Jurkat, Clone E6-1 (cell line): Measurements from ENCODE around the gene SERINC3. TPM values are rescaled to one million over a fixed set of nuclear protein-coding genes. Genes with fewer than 3 reads are reported as not detected.
"Not testable (repeated sequence)": the region's sequence is repeated elsewhere in the genome, so short reads cannot be mapped to it uniquely, and the experiment has no call there.

Source experiments
- DNase-seq: peaks from one replicate; pipeline ENCODE4 v3.0.0-alpha.2; 2011; ENCODE audit warnings: low read depth, low spot score
- H3K4me3 ChIP-seq: 2 replicates; pipeline ENCODE4 v1.5.1; 2011; ENCODE audit warnings: mild to moderate bottlenecking, low read length, control low read depth, moderate library complexity
- polyA plus RNA-seq: library from polyadenylated mRNA; unstranded; fragments of >200 nt; gene quantifications from one replicate; pipeline ENCODE4 v1.2.1, GENCODE V29; 2012; ENCODE audit warnings: missing spikeins; ENCODE audit not compliant: insufficient read length, insufficient read depth

Gene SERINC3
- 49.0 TPM for polyA plus RNA-seq

DNA sequence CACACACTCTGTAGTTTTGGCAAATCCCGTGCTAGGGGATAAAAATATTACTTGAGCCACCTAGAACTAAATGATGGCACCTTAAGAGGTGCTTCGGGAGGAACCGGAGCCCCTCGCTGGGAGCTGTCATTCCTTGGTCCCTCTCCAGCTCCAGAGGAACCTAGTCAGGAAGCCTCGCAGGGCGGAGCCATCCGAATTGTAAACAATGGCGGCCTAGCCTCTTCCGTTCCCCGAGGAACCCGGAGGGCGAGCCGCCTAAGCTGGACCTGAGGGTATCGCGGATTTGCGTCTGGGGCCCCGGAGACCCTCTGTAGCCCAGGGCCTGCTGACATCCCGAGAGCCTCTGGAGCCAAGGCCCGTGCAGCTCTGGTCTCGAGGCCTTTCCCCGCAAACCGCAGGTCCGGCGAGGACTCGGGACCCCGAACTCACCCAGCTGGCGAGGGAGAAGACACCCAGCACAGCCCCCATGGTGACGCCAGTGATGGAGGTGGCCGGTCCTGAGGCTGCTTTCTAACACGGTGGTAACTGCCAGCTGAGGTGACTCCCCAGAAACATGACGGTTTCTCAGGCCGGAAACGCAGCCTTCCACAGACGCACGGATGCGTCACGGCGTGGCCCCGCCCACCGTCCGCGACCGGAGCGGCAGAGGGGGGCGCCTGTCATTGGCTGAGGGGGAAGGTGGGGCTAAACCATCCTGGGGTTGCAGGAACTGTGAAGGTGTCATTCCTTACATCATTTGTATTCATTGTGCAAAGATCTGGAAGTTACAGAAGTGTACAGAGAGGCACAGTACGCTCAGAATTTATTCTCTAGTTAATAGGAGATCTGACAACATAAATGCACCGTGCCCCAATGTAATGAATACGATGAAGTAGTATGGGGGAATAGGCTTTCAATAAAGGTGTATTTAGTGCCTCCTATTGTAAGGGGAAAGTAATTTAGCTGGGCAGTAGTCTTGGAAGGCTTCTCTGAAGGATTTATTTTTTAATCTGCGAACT lies at the start of gene SERINC3:
Gene SERINC3 (minus strand): TSS at position 587 of the 998 bp plus-strand sequence. CDS start 119 bp downstream, at position 468.
- H3K4me3 ChIP-seq: peak within 1 kb of the TSS; percentile 95
- peak; percentile 88 for DNase-seq

DNA sequence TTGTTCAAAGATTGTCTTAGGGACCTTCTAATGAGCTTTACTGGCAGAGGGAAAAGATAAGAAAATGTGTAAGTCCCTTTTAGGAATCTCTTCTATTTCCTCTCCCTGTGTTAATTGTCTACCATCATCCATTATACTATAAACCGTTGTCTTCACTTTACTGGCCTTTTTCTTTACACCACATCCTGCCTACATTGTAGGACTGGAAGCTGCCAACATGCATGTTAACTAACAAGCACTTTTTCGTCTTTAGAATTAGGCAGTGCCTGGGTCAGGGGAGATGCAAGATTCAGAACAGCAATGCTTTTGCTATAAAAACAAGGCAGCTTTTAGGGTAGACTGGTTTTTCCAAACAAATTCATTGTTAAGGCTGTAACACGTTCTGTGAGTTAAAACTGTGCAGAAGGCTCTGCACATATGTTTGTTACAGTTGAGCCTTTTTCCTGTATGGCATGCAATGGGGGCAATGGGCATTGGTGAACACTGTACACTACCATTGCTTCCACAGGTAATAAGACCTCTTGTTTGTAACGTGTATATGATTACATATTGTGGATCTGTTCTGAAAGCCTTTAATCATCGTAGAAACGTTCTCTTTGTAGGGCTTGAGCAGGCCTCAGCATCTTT lies 49.6 kb upstream of the SERINC3 start:
- H3K4me3 ChIP-seq: peak overlapping the region; percentile 32
- peak; percentile 90 for DNase-seq

DNA sequence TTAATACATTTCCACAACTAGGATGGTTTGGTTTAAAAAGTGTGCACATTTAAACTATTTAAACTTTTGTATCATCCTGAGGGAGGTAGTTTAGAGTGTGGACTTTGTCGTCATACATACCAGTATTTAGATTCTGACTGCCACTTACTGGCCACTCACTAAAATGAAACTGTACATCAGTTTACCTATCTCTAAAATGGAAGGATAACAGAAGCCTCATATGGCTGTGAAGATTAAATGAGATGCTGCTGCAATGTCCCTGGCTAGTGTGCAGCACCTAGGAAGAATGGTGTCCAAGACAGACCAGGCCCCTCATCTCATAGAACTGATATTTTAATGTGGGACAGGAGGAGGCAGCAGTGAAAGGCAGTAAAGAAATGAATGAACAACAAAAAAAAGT lies 48.5 kb upstream of the SERINC3 start:
- no peak overlapping the region for H3K4me3 ChIP-seq
- no peak for DNase-seq

DNA sequence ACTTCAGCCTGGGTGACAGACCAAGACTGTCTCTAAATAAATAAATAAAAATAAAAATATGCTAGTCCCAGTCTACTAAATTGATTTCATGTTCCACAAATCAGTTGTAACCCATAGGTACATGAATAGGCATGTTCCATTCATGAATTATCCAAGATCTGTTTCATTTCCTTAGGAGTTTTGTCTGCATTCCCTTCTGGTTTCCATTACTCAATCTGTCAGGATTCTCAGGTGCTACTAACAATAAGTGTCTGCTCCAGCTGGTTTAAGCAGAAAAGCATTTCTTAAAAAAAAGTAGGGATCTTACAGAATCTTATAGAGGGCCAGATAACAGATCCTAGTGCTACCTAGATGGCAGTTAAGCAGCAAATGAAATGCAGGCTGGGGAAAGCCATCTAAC lies 44.9 kb upstream of the SERINC3 start:
- DNase-seq: no peak
- no peak overlapping the region for H3K4me3 ChIP-seq

DNA sequence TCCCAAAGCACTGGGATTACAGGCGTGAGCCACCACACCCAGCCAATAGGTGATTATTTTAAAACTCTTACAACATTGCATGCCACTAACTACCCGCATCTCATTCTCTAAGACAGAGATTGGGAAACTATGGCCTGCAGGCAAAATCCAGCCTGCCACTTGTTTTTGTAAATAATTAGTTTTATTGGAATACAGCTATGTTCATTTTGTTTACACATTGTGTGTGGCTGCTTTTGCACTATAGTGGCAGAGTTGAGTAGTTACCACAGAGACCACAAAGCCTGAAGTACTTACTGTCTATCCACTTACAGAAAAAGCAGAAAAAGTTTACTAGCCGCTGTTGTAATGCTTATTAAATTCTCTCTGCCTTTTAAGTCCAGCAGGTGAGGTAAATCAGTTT lies 44.1 kb upstream of the SERINC3 start:
- DNase-seq: peak; percentile 42
- no peak overlapping the region for H3K4me3 ChIP-seq

DNA sequence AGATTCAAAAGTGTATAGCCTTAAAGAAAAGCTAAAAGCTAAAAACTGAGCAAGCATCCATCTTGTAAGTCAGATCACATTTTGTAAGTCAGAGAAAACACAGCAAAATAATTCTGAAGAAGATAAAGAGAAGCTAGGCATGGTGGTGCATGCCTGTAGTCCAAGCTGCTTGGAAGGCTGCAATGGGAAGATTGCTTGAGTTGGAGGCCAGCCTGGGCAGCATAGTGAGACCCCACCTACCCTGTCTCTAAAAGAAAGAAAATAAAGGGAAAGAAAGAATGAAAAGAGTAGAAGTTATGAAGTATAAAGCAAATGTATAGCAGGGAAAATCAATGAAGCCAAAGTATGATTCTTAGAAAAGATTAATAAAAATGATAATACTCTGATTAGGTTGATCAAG lies 40.0 kb upstream of the SERINC3 start:
- DNase-seq: no peak
- no peak overlapping the region for H3K4me3 ChIP-seq

DNA sequence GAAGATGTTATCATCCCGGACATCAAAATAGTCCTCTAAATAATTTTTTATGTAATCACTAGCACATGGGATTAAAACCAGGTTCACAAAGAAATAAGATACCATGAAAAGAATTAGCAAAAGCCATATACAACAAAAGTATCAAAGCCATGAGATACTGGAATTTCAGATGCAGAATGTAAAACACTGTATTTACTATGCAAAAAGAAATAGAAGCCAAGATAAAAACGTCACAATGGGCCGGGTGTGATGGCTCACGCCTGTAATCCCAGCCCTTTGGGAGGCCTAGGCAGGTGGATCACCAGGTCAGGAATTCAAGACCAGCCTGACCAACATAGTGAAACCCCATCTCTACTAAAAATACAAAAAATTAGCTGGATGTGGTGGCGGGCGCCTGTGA lies 38.9 kb upstream of the SERINC3 start:
- H3K4me3 ChIP-seq, DNase-seq: not testable (repeated sequence)

DNA sequence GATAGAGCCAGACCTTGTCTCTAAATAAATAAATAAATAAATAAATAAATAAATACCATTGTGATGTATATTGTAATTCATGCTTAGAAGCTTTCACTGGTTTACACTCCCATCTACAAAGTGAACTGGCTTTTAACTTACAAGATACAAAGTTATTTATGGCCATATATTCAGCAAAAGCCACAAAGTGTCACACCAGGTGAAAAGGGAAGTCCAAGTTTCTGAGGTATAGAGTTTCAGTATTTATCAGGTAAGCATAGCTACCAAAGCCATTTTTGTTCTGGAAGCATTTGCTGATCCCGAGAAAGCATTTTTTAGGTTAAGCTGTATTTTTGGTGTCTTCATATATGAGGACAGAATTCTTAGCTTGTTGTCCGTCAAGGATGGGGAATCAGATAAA lies 38.4 kb upstream of the SERINC3 start:
- H3K4me3 ChIP-seq: no peak overlapping the region
- DNase-seq: no peak

DNA sequence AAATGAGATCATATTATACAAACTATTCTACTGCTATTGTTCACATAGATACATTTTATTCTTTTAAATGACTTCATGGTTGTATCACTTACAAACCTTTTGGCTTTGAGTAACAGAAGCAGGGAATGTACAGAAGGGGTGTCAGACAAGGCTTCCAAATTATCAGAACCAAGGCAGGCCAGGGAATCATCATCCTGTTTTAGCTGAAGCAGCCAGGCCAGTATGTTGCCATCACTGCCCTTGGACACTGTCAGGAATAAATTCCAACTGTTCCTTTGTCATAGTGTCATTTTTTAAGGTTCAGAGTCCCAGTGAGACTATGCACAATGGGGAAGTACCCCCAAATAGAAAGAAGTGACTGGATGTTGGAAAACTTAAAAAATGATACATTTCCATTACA lies 37.4 kb upstream of the SERINC3 start:
- no peak for DNase-seq
- H3K4me3 ChIP-seq: no peak overlapping the region

DNA sequence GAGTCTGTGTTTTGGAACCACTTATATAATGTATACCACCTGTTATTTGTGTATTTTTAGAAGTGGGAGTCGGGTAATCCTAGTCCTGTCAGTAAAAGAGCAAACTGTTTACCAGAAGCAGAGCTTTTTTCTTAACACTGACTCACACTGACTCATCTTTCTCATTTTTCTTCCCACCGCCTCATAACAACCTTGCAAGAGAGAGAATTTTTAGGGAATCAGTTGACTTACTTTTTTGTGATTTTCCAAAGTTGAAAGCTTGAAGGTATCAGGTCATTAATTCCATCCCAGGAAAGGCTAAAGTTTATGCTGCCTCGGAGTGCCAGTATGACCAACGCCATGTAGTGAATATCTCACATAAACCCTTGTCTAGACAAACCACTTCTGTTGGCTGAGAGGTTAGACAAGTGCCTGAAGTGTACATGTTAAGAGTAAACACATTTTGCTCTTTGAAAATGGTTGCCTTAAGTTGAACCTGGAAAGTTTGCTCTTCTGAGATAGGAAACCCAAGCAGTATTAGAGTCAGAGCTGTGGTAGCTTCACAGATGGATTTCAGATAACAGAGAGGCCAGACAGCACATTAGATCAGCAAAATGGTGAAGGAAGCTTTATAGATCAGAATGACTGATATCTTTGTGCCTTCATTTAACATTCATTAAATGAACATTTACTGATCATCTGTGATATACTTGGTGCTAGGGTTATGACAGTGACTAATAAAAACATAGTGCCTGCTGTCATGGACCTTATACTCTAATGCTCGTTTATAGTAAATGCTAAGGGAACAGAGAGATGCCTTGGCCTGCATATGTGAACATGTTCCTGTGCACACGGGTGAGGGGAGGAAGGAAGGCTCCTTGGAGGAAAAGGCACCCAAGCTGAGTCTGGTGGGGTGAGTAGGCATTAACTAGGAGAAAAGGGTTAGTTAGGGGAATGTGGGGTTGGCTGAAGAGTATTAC lies 31.4 kb upstream of the SERINC3 start:
- no peak overlapping the region for H3K4me3 ChIP-seq
- DNase-seq: peak; percentile 76

DNA sequence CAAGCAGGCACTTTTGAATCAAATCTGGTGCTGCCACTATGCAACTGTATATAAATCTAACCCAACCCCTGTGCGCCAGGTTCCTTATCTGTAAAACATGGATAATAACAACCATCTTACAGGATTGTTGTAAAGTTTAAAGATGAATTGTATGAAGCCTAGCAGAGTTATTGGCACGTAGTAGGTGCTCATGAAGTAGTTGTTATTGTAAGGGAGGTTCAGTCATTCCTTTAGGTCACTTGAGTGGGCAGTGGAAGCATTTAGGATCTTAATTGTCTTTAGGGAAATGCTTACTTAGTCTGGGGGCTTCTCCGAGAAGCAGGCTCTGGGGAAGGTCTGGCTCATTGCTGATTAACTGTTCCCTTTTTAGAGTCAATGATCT lies 30.7 kb upstream of the SERINC3 start:
- no peak overlapping the region for H3K4me3 ChIP-seq
- no peak for DNase-seq

DNA sequence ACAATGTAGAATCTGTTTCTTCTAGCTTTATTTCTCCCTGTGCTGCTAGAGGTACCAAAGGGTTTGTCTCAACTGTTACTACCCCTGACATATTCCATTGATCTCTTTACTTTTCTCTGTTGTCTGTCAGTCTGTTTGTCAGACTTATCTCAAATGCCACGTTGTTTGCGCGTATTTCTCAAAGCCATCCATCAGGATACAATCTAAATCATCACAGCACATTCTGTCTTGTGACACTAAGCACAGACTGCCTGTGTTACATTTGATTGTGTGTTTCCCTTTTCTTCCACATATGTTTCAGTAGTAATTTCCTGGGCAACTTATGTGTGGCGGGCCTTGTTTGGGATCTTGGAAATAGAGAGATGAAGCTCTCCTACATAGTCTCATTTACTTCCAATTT lies 30.2 kb upstream of the SERINC3 start:
- no peak overlapping the region for H3K4me3 ChIP-seq
- DNase-seq: no peak

DNA sequence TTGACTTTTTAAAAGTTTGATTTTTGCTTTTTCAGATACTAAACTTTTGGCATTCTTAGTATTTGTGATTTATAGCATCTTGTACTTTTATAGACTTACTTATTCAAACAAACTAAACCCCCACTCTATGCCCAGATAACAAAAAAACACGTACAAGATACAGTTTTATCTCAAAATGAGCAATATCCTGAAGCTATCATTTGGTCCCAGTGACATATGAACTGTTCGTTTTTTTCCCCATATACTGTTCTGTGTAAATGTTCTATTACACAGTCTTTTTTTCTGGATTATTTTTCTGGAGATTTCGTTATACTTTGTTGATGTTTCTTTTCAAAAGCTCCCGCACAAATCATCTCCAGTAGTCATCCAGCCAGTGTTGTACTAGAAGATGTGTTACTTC lies 27.3 kb upstream of the SERINC3 start:
- no peak overlapping the region for H3K4me3 ChIP-seq
- DNase-seq: no peak

DNA sequence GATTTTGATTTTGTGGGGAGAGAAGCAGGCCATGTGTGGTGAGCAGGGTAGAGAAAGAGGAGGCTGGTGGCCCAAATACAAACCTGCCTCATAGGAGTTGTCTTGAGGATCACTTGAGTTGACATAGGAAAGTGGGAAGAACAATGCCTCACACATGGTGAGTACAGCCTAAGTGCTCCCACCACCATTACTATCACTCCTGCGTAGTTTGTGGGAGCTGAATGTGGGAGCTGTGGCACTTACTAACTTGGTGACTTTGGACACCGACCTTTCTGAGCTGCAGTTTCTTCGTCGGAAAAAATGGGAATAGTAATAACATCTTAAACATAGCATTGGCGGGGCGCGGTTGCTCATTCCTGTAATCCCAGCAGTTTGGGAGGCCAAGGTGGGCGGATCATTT lies 25.5 kb upstream of the SERINC3 start:
- H3K4me3 ChIP-seq: no peak overlapping the region
- no peak for DNase-seq

DNA sequence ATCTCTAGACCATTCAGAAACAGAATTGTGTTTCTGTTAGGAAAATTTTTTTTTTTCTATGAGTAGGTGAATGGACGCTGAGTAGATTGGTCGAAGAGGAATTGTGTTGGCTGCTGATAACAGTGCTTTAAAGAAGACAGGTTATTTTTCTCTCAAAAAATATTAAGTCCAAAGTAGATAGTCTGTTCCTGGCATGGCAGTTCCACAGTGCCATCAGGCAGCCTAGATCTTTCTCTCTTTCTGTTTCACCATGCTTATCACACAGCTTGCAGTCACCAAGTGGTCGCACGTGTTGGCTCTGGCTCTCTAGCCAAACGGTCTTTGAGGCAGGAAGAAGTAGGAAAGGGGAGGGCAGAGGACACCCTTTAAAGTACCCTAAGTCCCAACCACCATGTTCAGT lies 22.4 kb upstream of the SERINC3 start:
- no peak for DNase-seq
- H3K4me3 ChIP-seq: no peak overlapping the region

DNA sequence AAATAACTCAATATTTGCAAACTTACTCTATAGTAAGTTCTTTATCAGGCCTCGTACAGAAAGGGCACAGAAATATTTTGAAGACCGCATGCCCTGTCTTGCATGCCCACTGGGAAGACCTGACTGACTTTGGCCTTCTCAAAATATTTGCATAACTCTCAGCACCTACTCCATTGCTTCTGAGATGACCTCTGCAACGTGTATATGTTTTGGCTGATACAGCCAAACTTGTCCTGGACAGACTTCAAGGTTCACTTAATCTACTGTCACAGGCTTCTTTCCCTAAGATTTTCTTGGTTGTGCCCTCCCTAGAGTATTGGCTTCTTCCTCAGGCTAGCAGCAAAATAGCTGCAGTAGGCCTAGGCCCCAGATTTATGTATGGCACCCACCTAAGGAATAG lies 21.5 kb upstream of the SERINC3 start:
- no peak overlapping the region for H3K4me3 ChIP-seq
- no peak for DNase-seq

DNA sequence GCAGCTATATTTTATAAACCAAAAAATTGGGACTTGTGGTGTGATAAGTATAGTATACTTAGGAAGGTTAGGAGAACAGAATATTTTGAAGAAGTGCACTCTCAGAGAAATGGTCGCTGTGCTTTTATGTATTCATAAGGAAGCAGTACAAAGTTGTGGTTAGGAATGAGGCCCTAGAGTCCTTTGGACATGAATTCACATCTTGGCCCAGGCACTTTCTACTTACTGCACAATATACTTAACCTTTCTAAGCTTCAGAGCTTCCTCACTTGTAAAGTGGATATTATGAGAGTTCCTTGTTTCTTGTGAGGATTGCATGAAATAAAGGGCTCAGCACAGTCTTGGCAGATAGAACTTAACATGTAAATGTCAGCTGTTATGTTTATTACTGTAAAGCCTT lies 21.0 kb upstream of the SERINC3 start:
- no peak overlapping the region for H3K4me3 ChIP-seq
- no peak for DNase-seq

DNA sequence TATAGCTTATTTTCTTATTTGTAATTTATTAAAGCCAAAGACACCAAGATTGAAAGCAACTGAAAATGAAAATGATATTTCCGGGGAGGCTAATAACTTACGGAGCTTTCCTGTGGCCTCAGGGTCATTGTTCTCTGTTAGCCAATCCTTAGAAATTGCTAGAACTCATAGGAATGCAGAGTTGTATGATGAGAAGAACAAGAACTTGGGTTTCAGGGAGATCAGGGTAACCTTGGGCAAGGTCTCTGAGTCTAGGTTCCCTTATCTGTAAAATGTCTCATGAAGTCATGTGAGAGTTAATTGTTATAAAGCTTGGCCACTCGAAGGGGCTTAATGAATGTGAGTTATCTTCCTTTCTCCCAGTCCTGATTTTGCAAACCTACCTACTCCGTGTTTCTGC lies 20.1 kb upstream of the SERINC3 start:
- no peak for DNase-seq
- H3K4me3 ChIP-seq: no peak overlapping the region

DNA sequence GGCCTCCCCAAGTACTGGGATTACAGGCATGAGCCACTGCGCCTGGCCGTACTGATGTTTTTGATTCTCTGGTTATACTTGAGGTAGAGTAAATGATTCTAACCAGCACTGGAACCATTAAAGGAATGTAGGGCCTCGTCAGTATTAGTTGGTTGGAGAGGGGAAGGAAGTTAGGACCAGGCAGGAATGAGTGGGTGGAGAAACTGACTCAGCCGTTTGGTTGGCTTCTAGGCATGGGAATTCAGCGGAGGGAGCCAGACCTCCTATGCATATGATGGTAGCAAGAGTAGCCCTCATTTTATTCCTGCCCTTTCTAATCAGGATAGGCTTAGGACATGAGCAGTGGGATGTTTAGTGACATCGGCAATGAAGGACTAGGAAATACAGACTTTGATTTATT lies 19.0 kb upstream of the SERINC3 start:
- DNase-seq: no peak
- no peak overlapping the region for H3K4me3 ChIP-seq
